Glomerular visceral epithelial cell (primary cell): ENCODE data around the gene PROZ.
"Not testable (repeated sequence)": the region's sequence is repeated elsewhere in the genome, so short reads cannot be mapped to it uniquely, and the experiment has no call there.

Source experiments
- DNase-seq: peaks from one replicate; pipeline ENCODE4 v3.0.0-alpha.2; 2016; ENCODE audit errors: extremely low spot score

Gene PROZ

GRCh38 chr13:113157206-113157928, 1.1 kb upstream of the PROZ start:
- DNase-seq: no peak

GRCh38 chr13:113158946-113159345, 498 bp downstream of the PROZ start:
- DNase-seq: no peak

- DNase-seq: no peak
Measured at GRCh38 chr13:113159701-113160100, 1.3 kb downstream of the PROZ start.

GRCh38 chr13:113160983-113161382, 2.5 kb downstream of the PROZ start:
- no peak for DNase-seq

- DNase-seq: no peak
Measured at GRCh38 chr13:113161433-113161832, 3.0 kb downstream of the PROZ start.

GRCh38 chr13:113161975-113162374, 3.5 kb downstream of the PROZ start:
- DNase-seq: not testable (repeated sequence)

GRCh38 chr13:113162783-113163685, 4.6 kb downstream of the PROZ start:
- no peak for DNase-seq

GRCh38 chr13:113164492-113164891, 6.0 kb downstream of the PROZ start:
- no peak for DNase-seq

- DNase-seq: no peak
Measured at GRCh38 chr13:113166266-113166665, 7.8 kb downstream of the PROZ start.

- no peak for DNase-seq
Measured at GRCh38 chr13:113166681-113167080, 8.2 kb downstream of the PROZ start.

- DNase-seq: no peak
Measured at GRCh38 chr13:113167155-113167554, 8.7 kb downstream of the PROZ start.

- no peak for DNase-seq
Measured at GRCh38 chr13:113167575-113167974, 9.1 kb downstream of the PROZ start.

GRCh38 chr13:113168211-113168610, 9.8 kb downstream of the PROZ start:
- DNase-seq: no peak

GRCh38 chr13:113169277-113170272, 11.1 kb downstream of the PROZ start:
- DNase-seq: no peak

GRCh38 chr13:113170511-113170910, 12.1 kb downstream of the PROZ start:
- no peak for DNase-seq

GRCh38 chr13:113171250-113172125, 13.0 kb downstream of the PROZ start:
- DNase-seq: peak; percentile 16

GRCh38 chr13:113172419-113172926, 14.0 kb downstream of the PROZ start:
- DNase-seq: no peak

- DNase-seq: no peak
Measured at GRCh38 chr13:113176280-113176679, 17.8 kb downstream of the PROZ start.

- no peak for DNase-seq
Measured at GRCh38 chr13:113176822-113177221, 18.4 kb downstream of the PROZ start.

GRCh38 chr13:113178070-113178895, 19.8 kb downstream of the PROZ start:
- DNase-seq: peak; percentile 68
